Measurements from ENCODE around the gene FZD4. TPM values are rescaled to one million over a fixed set of nuclear protein-coding genes. Genes with fewer than 3 reads are reported as not detected.
"Not testable (repeated sequence)": the region's sequence is repeated elsewhere in the genome, so short reads cannot be mapped to it uniquely, and the experiment has no call there.

The FZD4 gene
- total RNA-seq (37.2 and 46.4 TPM in 2 replicates), polyA plus RNA-seq (18.8 and 19.3 TPM in 2 replicates)

DNA sequence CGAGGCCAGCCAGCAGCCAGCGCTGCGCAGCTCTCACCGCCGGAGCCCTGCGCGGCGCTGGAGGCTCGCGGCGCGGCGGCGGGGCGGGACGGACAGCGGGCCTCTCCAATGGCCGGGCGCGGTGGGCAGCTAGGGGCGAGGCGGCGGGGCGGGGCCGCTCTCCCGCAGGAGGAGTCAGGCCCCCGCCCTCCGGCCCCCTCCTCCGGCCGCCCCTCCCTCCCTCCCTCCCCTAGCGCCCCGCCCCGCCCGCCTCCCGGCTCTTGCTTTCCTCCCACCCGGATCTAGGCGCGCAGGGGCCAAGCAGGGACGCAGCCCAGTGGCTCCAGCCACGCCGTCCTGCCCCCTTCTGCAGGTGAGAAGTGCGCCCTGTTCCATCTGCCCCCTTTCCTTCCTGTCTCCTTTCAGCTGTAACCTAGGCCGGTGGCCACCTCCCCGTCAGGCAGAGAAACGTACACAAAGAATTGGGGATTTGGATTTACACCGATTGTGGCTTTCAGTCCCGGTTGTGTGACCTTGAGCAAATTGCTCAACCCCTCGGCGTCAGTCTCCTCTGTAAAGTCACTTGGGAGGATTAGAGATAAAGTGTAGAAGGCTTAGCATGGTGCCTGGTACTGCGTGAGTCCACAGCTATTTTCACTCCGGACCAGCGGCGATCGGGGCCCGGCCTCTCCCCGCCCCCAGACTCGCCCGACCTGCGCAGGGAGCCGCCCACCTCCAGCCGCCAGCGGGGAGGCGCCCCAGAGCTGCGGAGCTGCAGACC is at the start of gene FZD4:
FZD4 (minus strand) TSS at position 35 of the 760 bp plus-strand sequence. CDS start 310 bp downstream, outside the sequence.
- peaks cover 41% of the 10 kb centered on the region for H3K4me1 ChIP-seq (ENCODE audit: low read depth)
- peak within 1 kb of the TSS; percentile 95 for H3K27ac ChIP-seq
- peaks cover 9% of the 10 kb centered on the region for H3K36me3 ChIP-seq
- H3K9me3 ChIP-seq (ENCODE audit: low read depth) = no peaks in the 10 kb centered on the region
- peak within 1 kb of the TSS; percentile 99 for H3K4me3 ChIP-seq
- TF ChIP-seq, protein P1, sequence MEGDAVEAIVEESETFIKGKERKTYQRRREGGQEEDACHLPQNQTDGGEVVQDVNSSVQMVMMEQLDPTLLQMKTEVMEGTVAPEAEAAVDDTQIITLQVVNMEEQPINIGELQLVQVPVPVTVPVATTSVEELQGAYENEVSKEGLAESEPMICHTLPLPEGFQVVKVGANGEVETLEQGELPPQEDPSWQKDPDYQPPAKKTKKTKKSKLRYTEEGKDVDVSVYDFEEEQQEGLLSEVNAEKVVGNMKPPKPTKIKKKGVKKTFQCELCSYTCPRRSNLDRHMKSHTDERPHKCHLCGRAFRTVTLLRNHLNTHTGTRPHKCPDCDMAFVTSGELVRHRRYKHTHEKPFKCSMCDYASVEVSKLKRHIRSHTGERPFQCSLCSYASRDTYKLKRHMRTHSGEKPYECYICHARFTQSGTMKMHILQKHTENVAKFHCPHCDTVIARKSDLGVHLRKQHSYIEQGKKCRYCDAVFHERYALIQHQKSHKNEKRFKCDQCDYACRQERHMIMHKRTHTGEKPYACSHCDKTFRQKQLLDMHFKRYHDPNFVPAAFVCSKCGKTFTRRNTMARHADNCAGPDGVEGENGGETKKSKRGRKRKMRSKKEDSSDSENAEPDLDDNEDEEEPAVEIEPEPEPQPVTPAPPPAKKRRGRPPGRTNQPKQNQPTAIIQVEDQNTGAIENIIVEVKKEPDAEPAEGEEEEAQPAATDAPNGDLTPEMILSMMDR (IDR thresholded peaks at IDR 0.05; ENCODE audit: low read depth, low read length) = peak; percentile 16
- H3K27me3 ChIP-seq = no peaks in the 10 kb centered on the region
- peak; percentile 95 to 96 for DNase-seq (ENCODE audit: low read depth in 1 of 2, low spot score in 1 of 2)

DNA sequence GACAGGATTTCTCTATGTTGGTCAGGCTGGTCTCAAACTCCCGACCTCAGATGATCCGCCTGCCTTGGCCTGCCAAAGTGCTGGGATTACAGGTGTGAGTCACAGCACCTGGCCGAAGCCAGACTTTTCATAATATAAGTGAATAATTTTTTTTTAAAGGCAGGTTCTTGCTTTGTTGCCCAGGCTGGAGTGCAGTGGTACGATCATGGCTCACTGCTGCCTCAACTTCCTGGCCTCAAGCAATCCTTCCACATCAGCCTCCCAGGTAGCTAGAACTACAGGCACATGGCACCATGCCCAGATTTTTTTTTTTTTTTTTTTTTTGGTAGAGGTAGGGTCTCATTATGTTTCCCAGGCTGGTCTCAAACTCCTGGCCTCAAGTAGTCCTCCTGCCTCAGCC is 49.1 kb upstream of the FZD4 start:
- H3K36me3 ChIP-seq; DNase-seq (ENCODE audit: low read depth in 1 of 2, low spot score in 1 of 2); H3K4me1 ChIP-seq (ENCODE audit: low read depth); H3K27me3 ChIP-seq; H3K27ac ChIP-seq; H3K9me3 ChIP-seq (ENCODE audit: low read depth); H3K4me3 ChIP-seq: not testable (repeated sequence)

DNA sequence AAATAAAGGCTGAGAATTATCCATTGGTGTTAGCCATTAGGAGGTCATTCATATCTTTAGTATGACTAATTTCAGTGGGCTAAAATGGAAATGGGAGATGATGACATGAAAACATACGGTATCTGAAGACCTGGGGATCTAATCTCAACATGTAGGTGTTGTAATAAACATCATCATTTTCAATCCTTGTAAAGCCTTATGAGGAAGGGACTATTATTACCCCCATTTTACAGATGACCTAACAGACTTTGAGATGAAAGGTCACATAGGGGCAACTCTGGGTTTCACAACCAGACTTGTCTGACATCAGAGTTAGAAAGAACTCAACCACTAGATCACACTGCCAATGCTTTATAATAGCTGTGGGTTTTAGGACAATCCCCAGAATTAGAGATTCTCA is 47.7 kb upstream of the FZD4 start:
- no peaks in the 10 kb centered on the region for H3K9me3 ChIP-seq (ENCODE audit: low read depth)
- H3K27ac ChIP-seq = no peak overlapping the region
- DNase-seq (ENCODE audit: low read depth in 1 of 2, low spot score in 1 of 2) = no peak
- no peak overlapping the region for H3K4me3 ChIP-seq
- H3K4me1 ChIP-seq (ENCODE audit: low read depth) = peaks cover 19% of the 10 kb centered on the region
- no peaks in the 10 kb centered on the region for H3K27me3 ChIP-seq
- no peaks in the 10 kb centered on the region for H3K36me3 ChIP-seq
- TF ChIP-seq, protein P1 (IDR thresholded peaks at IDR 0.05; ENCODE audit: low read depth, low read length) = no peak

DNA sequence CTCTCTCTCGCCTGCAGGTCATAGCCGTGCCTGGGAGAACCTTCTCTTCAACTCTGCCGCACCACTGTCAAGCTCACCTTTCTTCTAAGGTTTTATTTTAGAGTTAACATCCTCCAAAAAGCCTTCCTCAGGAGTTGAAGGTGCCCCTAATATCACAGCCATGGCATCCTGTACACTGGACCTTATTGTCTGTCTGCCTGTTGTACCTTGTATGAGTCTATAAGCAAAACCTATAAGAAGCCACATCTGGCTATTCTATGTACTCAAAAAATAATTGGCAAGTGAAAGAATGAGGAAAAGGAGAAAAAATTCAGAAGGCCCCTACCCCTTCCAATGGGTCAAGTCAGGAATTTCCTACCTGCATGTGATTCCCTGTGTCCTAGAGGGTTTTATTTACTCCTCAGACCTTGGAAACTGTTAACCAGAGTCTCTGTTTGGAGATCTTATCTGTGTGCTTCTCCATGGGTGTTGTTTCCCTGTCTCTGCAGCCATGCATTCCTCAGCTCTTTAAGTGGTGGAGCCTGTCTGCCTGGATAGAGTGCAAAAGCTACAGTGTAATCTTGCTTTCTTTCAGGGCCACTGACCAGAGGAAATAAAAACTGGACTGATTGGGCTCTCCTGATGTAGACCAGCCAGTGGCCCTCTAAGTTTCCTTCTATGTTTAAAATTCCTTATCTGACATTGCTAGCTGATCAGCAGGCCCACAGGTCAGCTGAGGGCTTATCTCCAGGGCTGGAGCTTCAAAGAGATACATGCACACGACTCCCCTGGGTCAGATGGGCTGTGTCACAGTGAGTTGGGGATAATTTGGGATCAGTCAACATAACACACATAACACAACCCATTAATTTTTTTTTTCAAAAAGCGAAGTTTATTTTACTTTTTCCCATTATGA is 44.9 kb upstream of the FZD4 start:
- TF ChIP-seq, protein P1 (IDR thresholded peaks at IDR 0.05; ENCODE audit: low read depth, low read length) = no peak
- H3K4me1 ChIP-seq (ENCODE audit: low read depth) = peaks cover 29% of the 10 kb centered on the region
- no peaks in the 10 kb centered on the region for H3K36me3 ChIP-seq
- peak overlapping the region; percentile 3 for H3K4me3 ChIP-seq
- peak; percentile 58 to 88 for DNase-seq (ENCODE audit: low read depth in 1 of 2, low spot score in 1 of 2)
- no peaks in the 10 kb centered on the region for H3K27me3 ChIP-seq
- H3K9me3 ChIP-seq (ENCODE audit: low read depth) = no peaks in the 10 kb centered on the region
- peak overlapping the region; percentile 96 for H3K27ac ChIP-seq

DNA sequence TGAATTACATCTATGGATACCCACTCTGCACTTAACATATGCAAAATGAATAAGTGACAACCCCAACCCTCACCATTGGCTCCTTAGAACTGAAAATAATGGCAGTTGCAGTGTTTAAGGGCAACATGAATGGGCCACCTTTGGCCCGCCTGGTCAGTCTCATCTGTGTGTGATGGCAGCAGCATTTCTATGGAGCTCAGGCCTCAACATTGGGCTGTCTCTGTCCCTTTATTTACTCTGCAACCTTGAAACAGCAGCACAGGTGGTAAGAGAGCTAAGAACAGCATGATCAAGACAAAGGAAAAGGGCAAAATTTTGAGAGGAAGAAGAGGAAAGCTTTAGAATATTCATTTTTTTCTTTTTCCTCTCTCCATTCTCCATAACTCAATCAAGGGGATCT is 44.2 kb upstream of the FZD4 start:
- H3K4me3 ChIP-seq = peak overlapping the region; percentile 3
- DNase-seq (ENCODE audit: low read depth in 1 of 2, low spot score in 1 of 2) = no peak

More for the DNA sequence above, 44.2 kb upstream of the FZD4 start:
- Histone ChIP-seq H3K4me1 (ENCODE audit: low read depth) (peaks cover 29% of the 10 kb centered on the region), H3K36me3 (no peaks in the 10 kb centered on the region), H3K27ac (peak overlapping the region; percentile 96), H3K27me3 (no peaks in the 10 kb centered on the region), H3K9me3 (ENCODE audit: low read depth) (no peaks in the 10 kb centered on the region)
- TF ChIP-seq, protein P1 (IDR thresholded peaks at IDR 0.05; ENCODE audit: low read depth, low read length) = no peak

Measured in cardiac muscle cell (in vitro differentiated cells and primary cell).